Skeletal muscle satellite cell (primary cell): ENCODE measurements around the gene P2RX2.

ENCODE experiments used
- H3K27me3 ChIP-seq: 2 replicates; pipeline ENCODE4 v1.7.0; 2013; ENCODE audit warnings: low read length; ENCODE audit not compliant: control insufficient read depth, insufficient read depth
- H3K36me3 ChIP-seq: 2 replicates; pipeline ENCODE4 v1.7.0; 2013; ENCODE audit warnings: mild to moderate bottlenecking, control low read depth, low read length; ENCODE audit not compliant: insufficient read depth
- H3K4me1 ChIP-seq: 2 replicates; pipeline ENCODE4 v1.7.0; 2013; ENCODE audit warnings: low read length; ENCODE audit not compliant: control insufficient read depth, insufficient read depth
- H3K4me2 ChIP-seq: 2 replicates; pipeline ENCODE4 v1.7.0; 2013; ENCODE audit warnings: mild to moderate bottlenecking, low read length
- H3K4me3 ChIP-seq: 2 replicates; pipeline ENCODE4 v1.7.0; 2013; ENCODE audit warnings: low read length
- H3K9ac ChIP-seq: 2 replicates; pipeline ENCODE4 v1.7.0; 2013; ENCODE audit warnings: mild to moderate bottlenecking, low read depth, low read length, moderate library complexity
- H3K9me3 ChIP-seq: replicated peaks from 2 replicates; pipeline ENCODE4 v1.7.0; 2013; ENCODE audit warnings: mild to moderate bottlenecking, control low read depth, low read length

P2RX2 gene

GRCh38 chr12:132649226-132649945 lies 30.8 kb downstream of the P2RX2 start:
- Histone ChIP-seq H3K4me1 (no peaks in the 10 kb centered on the region), H3K4me3 (no peak overlapping the region), H3K9me3 (no peaks in the 10 kb centered on the region), H3K36me3 (peaks cover 43% of the 10 kb centered on the region), H3K4me2 (no peak overlapping the region), H3K27me3 (no peaks in the 10 kb centered on the region), H3K9ac (no peak overlapping the region)

GRCh38 chr12:132651444-132652100 lies 33.0 kb downstream of the P2RX2 start:
- no peak overlapping the region for H3K4me2 ChIP-seq
- no peak overlapping the region for H3K9ac ChIP-seq
- no peaks in the 10 kb centered on the region for H3K9me3 ChIP-seq
- no peaks in the 10 kb centered on the region for H3K27me3 ChIP-seq
- H3K4me3 ChIP-seq, result no peak overlapping the region
- no peaks in the 10 kb centered on the region for H3K4me1 ChIP-seq
- peaks cover 40% of the 10 kb centered on the region for H3K36me3 ChIP-seq

GRCh38 chr12:132653567-132654290 lies 35.2 kb downstream of the P2RX2 start:
- Histone ChIP-seq H3K4me2 (no peak overlapping the region), H3K27me3 (no peaks in the 10 kb centered on the region), H3K9ac (no peak overlapping the region), H3K4me1 (no peaks in the 10 kb centered on the region), H3K36me3 (peaks cover 44% of the 10 kb centered on the region), H3K4me3 (no peak overlapping the region), H3K9me3 (no peaks in the 10 kb centered on the region)

- Histone ChIP-seq H3K36me3 (peaks cover 58% of the 10 kb centered on the region), H3K27me3 (no peaks in the 10 kb centered on the region), H3K4me1 (no peaks in the 10 kb centered on the region), H3K4me2 (no peak overlapping the region), H3K9me3 (no peaks in the 10 kb centered on the region), H3K9ac (no peak overlapping the region), H3K4me3 (no peak overlapping the region)
These were observed 38.6 kb downstream of the P2RX2 start for GRCh38 chr12:132657004-132657727.

- H3K9ac ChIP-seq, result no peak overlapping the region
- H3K4me2 ChIP-seq, result no peak overlapping the region
- no peak overlapping the region for H3K4me3 ChIP-seq
- no peaks in the 10 kb centered on the region for H3K9me3 ChIP-seq
- no peaks in the 10 kb centered on the region for H3K27me3 ChIP-seq
- H3K36me3 ChIP-seq, result peaks cover 65% of the 10 kb centered on the region
- H3K4me1 ChIP-seq, result no peaks in the 10 kb centered on the region
These were observed 39.7 kb downstream of the P2RX2 start for GRCh38 chr12:132658149-132658894.

GRCh38 chr12:132659146-132659545 lies 40.6 kb downstream of the P2RX2 start:
- Histone ChIP-seq H3K4me1 (no peaks in the 10 kb centered on the region), H3K36me3 (peaks cover 71% of the 10 kb centered on the region), H3K9ac (no peak overlapping the region), H3K4me2 (no peak overlapping the region), H3K4me3 (no peak overlapping the region), H3K27me3 (no peaks in the 10 kb centered on the region), H3K9me3 (no peaks in the 10 kb centered on the region)

GRCh38 chr12:132660052-132660451 lies 41.5 kb downstream of the P2RX2 start:
- H3K4me3 ChIP-seq, result no peak overlapping the region
- H3K9me3 ChIP-seq, result no peaks in the 10 kb centered on the region
- no peaks in the 10 kb centered on the region for H3K27me3 ChIP-seq
- no peak overlapping the region for H3K4me2 ChIP-seq
- no peak overlapping the region for H3K9ac ChIP-seq
- peaks cover 74% of the 10 kb centered on the region for H3K36me3 ChIP-seq
- no peaks in the 10 kb centered on the region for H3K4me1 ChIP-seq

- Histone ChIP-seq H3K4me1 (no peaks in the 10 kb centered on the region), H3K4me2 (no peak overlapping the region), H3K9ac (no peak overlapping the region), H3K36me3 (peaks cover 77% of the 10 kb centered on the region), H3K9me3 (no peaks in the 10 kb centered on the region), H3K27me3 (no peaks in the 10 kb centered on the region), H3K4me3 (no peak overlapping the region)
These were observed 42.4 kb downstream of the P2RX2 start for GRCh38 chr12:132660996-132661395.

- Histone ChIP-seq H3K4me1 (no peaks in the 10 kb centered on the region), H3K27me3 (no peaks in the 10 kb centered on the region), H3K4me3 (no peak overlapping the region), H3K9me3 (no peaks in the 10 kb centered on the region), H3K4me2 (no peak overlapping the region), H3K9ac (no peak overlapping the region), H3K36me3 (peaks cover 81% of the 10 kb centered on the region)
These were observed 43.4 kb downstream of the P2RX2 start for GRCh38 chr12:132661972-132662371.

GRCh38 chr12:132662901-132663755 lies 44.6 kb downstream of the P2RX2 start:
- H3K36me3 ChIP-seq, result peaks cover 80% of the 10 kb centered on the region
- no peak overlapping the region for H3K4me3 ChIP-seq
- H3K9me3 ChIP-seq, result no peaks in the 10 kb centered on the region
- H3K9ac ChIP-seq, result no peak overlapping the region
- no peak overlapping the region for H3K4me2 ChIP-seq
- H3K4me1 ChIP-seq, result no peaks in the 10 kb centered on the region
- no peaks in the 10 kb centered on the region for H3K27me3 ChIP-seq
